Hepatocyte (in vitro differentiated cells): ENCODE measurements around the gene ATP5F1D. TPM values are rescaled to one million over a fixed set of nuclear protein-coding genes. Genes with fewer than 3 reads are reported as not detected.

Source experiments
- DNase-seq: peaks from one replicate; pipeline ENCODE4 v3.0.0-alpha.2; 2016; ENCODE audit warnings: low spot score
- H2AFZ ChIP-seq: fragments of 200-600 bp; sonication (generic); 2 replicates; pipeline ENCODE4 v1.6.0; 2016; ENCODE audit warnings: antibody characterized with exemption, mild to moderate bottlenecking
- H3K27ac ChIP-seq: fragments of 200-600 bp; sonication (generic); 2 replicates; pipeline ENCODE4 v1.5.1; 2016; ENCODE audit warnings: mild to moderate bottlenecking
- H3K27me3 ChIP-seq: fragments of 200-600 bp; sonication (generic); 2 replicates; pipeline ENCODE4 v1.6.1; 2016
- H3K36me3 ChIP-seq: fragments of 200-600 bp; sonication (generic); replicated peaks from 2 replicates; pipeline ENCODE4 v1.5.1; 2016; ENCODE audit warnings: low read depth; ENCODE audit not compliant: insufficient read depth
- H3K4me1 ChIP-seq: fragments of 200-600 bp; sonication (generic); 2 replicates; pipeline ENCODE4 v1.5.1; 2016; ENCODE audit warnings: mild to moderate bottlenecking, moderate library complexity; ENCODE audit not compliant: insufficient read depth
- H3K4me2 ChIP-seq: fragments of 200-600 bp; sonication (generic); 2 replicates; pipeline ENCODE4 v1.6.0; 2016
- H3K4me3 ChIP-seq: fragments of 200-600 bp; sonication (generic); 2 replicates; pipeline ENCODE4 v1.5.1; 2016; ENCODE audit warnings: mild to moderate bottlenecking
- H3K79me2 ChIP-seq: fragments of 200-600 bp; sonication (generic); 2 replicates; pipeline ENCODE4 v1.6.0; 2017; ENCODE audit warnings: mild to moderate bottlenecking
- H3K9me2 ChIP-seq: fragments of 200-600 bp; sonication (generic); replicated peaks from 2 replicates; pipeline ENCODE4 v1.6.0; 2017; ENCODE audit warnings: mild to moderate bottlenecking; ENCODE audit not compliant: insufficient read depth
- H3K9me3 ChIP-seq: fragments of 200-600 bp; sonication (generic); 2 replicates; pipeline ENCODE4 v1.5.1; 2016; ENCODE audit warnings: low read depth, mild to moderate bottlenecking
- H4K20me1 ChIP-seq: fragments of 200-600 bp; sonication (generic); 2 replicates; pipeline ENCODE4 v1.6.0; 2016; ENCODE audit warnings: mild to moderate bottlenecking; ENCODE audit not compliant: insufficient read depth, poor library complexity, severe bottlenecking
- CTCF ChIP-seq: fragments of 200-600 bp; sonication (generic); IDR thresholded peaks from 2 replicates; pipeline ENCODE4 v1.5.1; 2016; ENCODE audit warnings: antibody characterized with exemption, mild to moderate bottlenecking; ENCODE audit not compliant: poor library complexity
- EZH2 ChIP-seq: fragments of 200-600 bp; sonication (generic); IDR thresholded peaks from 2 replicates; pipeline ENCODE4 v1.6.1; 2016; ENCODE audit warnings: antibody characterized with exemption, mild to moderate bottlenecking, borderline replicate concordance
- EZH2phosphoT487 ChIP-seq: fragments of 200-600 bp; sonication (generic); IDR thresholded peaks from one replicate; pipeline ENCODE4 v1.6.1; 2018; ENCODE audit warnings: antibody characterized with exemption, mild to moderate bottlenecking, low read depth, moderate library complexity; ENCODE audit not compliant: unreplicated experiment, severe bottlenecking
- WGBS: methylation state at CpG from one replicate; pipeline ENCODE4 v1.1.6; 2016; ENCODE audit warnings: low lambda C conversion rate; ENCODE audit errors: missing lambda C conversion rate; 5-methylcytosine and 5-hydroxymethylcytosine counted together
- polyA plus RNA-seq: library from polyadenylated mRNA; unstranded; fragments of >200 nt; fragmentation: Nextera tagmentation; extraction: Ambion mirVana; gene quantifications from 2 replicates; pipeline ENCODE4 v1.2.1, GENCODE V29; 2016
- total RNA-seq: library from RNA; depleted of rRNA; stranded (reverse); fragments of >200 nt; gene quantifications from 2 replicates; pipeline ENCODE4 v1.2.3, GENCODE V29; 2014

Gene ATP5F1D
- total and polyA plus RNA-seq, 2 experiments from 2014 or later, result 54.0 to 291 TPM

- H3K9me3 ChIP-seq, result no peaks in the 10 kb centered on the region
- no peak overlapping the region for H3K4me3 ChIP-seq
- H3K9me2 ChIP-seq, result no peaks in the 10 kb centered on the region
- no peaks in the 10 kb centered on the region for H3K27me3 ChIP-seq
- H4K20me1 ChIP-seq, result peaks cover 50% of the 10 kb centered on the region
- no peak overlapping the region for H2AFZ ChIP-seq
- DNase-seq, result no peak
- peaks cover 79% of the 10 kb centered on the region for H3K79me2 ChIP-seq
- peaks cover 55% of the 10 kb centered on the region for H3K4me1 ChIP-seq
- peak overlapping the region; percentile 93 for H3K27ac ChIP-seq
- H3K36me3 ChIP-seq, result peaks cover 5% of the 10 kb centered on the region
- peak overlapping the region; percentile 98 for H3K4me2 ChIP-seq
- 93% methylated on average over 33 of the region's 37 CpGs for WGBS
- TF ChIP-seq CTCF (no peak), EZH2phosphoT487 (no peak), EZH2 (no peak)
These were observed 30.2 kb downstream of the ATP5F1D start for GRCh38 chr19:1271528-1272422.

- TF ChIP-seq EZH2phosphoT487 (no peak), EZH2 (no peak), CTCF (no peak)
- Histone ChIP-seq H3K4me3 (no peak overlapping the region), H3K4me2 (no peak overlapping the region), H3K9me3 (no peaks in the 10 kb centered on the region), H4K20me1 (peaks cover 50% of the 10 kb centered on the region), H2AFZ (no peak overlapping the region), H3K36me3 (peaks cover 5% of the 10 kb centered on the region), H3K4me1 (peaks cover 51% of the 10 kb centered on the region), H3K9me2 (no peaks in the 10 kb centered on the region), H3K27me3 (no peaks in the 10 kb centered on the region), H3K27ac (no peak overlapping the region), H3K79me2 (peaks cover 77% of the 10 kb centered on the region)
- DNase-seq, result no peak
- WGBS, result 90% methylated on average over 33 of the region's 33 CpGs
These were observed 31.1 kb downstream of the ATP5F1D start for GRCh38 chr19:1272423-1273262.

- WGBS, result 92% methylated on average over 25 of the region's 25 CpGs
- H3K36me3 ChIP-seq, result peaks cover 5% of the 10 kb centered on the region
- H3K4me2 ChIP-seq, result no peak overlapping the region
- H3K27ac ChIP-seq, result peak overlapping the region; percentile 99
- TF ChIP-seq CTCF (no peak), EZH2 (no peak), EZH2phosphoT487 (no peak)
- H3K9me2 ChIP-seq, result no peaks in the 10 kb centered on the region
- DNase-seq, result no peak
- H3K79me2 ChIP-seq, result peaks cover 69% of the 10 kb centered on the region
- H2AFZ ChIP-seq, result no peak overlapping the region
- H3K4me1 ChIP-seq, result peaks cover 43% of the 10 kb centered on the region
- no peak overlapping the region for H3K4me3 ChIP-seq
- no peaks in the 10 kb centered on the region for H3K27me3 ChIP-seq
- peaks cover 50% of the 10 kb centered on the region for H4K20me1 ChIP-seq
- H3K9me3 ChIP-seq, result no peaks in the 10 kb centered on the region
These were observed 31.9 kb downstream of the ATP5F1D start for GRCh38 chr19:1273263-1274041.
